Natural killer cell (primary cell): ENCODE results near the gene EIF4G1. TPM values are rescaled to one million over a fixed set of nuclear protein-coding genes. Genes with fewer than 3 reads are reported as not detected.

Source experiments
- ATAC-seq, 3 donors: fragments of 150-1000 bp in 2 of 3; fragments of 200-7000 bp in 1 of 3; cut with Tn5 transposase; 1 replicate in 1 of 3; 2 replicates in 2 of 3; pipeline ENCODE4 v1.10.0; 2021; ENCODE audit warnings: mild to moderate bottlenecking in 2 of 3, moderate library complexity in 2 of 3
- DNase-seq, 2 donors: peaks; one replicate each; pipeline versions ENCODE4 v3.0.0 to v3.0.0-alpha.2; 2013 to 2021; ENCODE audit warnings: mixed read lengths in 1 of 2
- H3K27ac ChIP-seq: one replicate; pipeline ENCODE4 v1.5.1; 2013; ENCODE audit warnings: mild to moderate bottlenecking, low read length
- H3K27me3 ChIP-seq: one replicate; pipeline ENCODE4 v1.6.1; 2013; ENCODE audit warnings: low read length; ENCODE audit not compliant: control insufficient read depth, insufficient read depth
- H3K36me3 ChIP-seq: one replicate; pipeline ENCODE4 v1.6.1; 2013; ENCODE audit warnings: low read length; ENCODE audit not compliant: control insufficient read depth, insufficient read depth
- H3K4me1 ChIP-seq: one replicate; pipeline ENCODE4 v1.6.1; 2013; ENCODE audit warnings: low read length; ENCODE audit not compliant: control insufficient read depth, insufficient read depth
- H3K4me3 ChIP-seq: one replicate; pipeline ENCODE4 v1.5.1; 2013; ENCODE audit warnings: low read length
- H3K9me3 ChIP-seq: one replicate; pipeline ENCODE4 v1.6.1; 2013; ENCODE audit warnings: low read length; ENCODE audit not compliant: control insufficient read depth, insufficient read depth
- H3K27ac Mint-ChIP-seq, 2 donors: one replicate each; pipeline ENCODE4 v1.8.0; 2022; ENCODE audit warnings: mild to moderate bottlenecking in 2 of 2, mixed read lengths in 2 of 2, moderate library complexity in 1 of 2
- H3K27me3 Mint-ChIP-seq, 2 donors: one replicate each; pipeline ENCODE4 v1.8.0; 2022; ENCODE audit warnings: low read depth in 2 of 2, mixed read lengths in 2 of 2
- H3K36me3 Mint-ChIP-seq: one replicate; pipeline ENCODE4 v1.8.0; 2022; ENCODE audit warnings: mixed read lengths
- H3K4me1 Mint-ChIP-seq, 2 donors: one replicate each; pipeline ENCODE4 v1.8.0; 2022; ENCODE audit warnings: mixed read lengths in 2 of 2
- H3K4me3 Mint-ChIP-seq: one replicate; pipeline ENCODE4 v1.8.0; 2022; ENCODE audit warnings: mild to moderate bottlenecking, moderate library complexity, mixed read lengths
- H3K9me3 Mint-ChIP-seq, 2 donors: one replicate each; pipeline ENCODE4 v1.8.0; 2022; ENCODE audit warnings: mixed read lengths in 2 of 2
- WGBS: methylation state at CpG from one replicate; pipeline ENCODE4 v1.1.7; 2013; ENCODE audit warnings: missing lambda C conversion rate; ENCODE audit not compliant: insufficient coverage; 5-methylcytosine and 5-hydroxymethylcytosine counted together
- intact Hi-C: fragments of 100-400 bp; cut with micrococcal nuclease; formaldehyde crosslinking; loops from one replicate; pipeline ENCODE4 v1.14.2; 2022
- total RNA-seq, 4 donors: library from RNA; stranded (reverse); fragments of 120-200 nt in 1 of 4; gene quantifications; one replicate each; pipeline versions ENCODE4 v1.2.3 to v1.2.4, GENCODE V29; 2013 to 2022
- TF ChIP-seq, protein P1 (sequence below): fragments of 200-600 bp; IDR thresholded peaks from one replicate; pipeline ENCODE4 v1.8.0; 2022; ENCODE audit warnings: antibody characterized with exemption

The EIF4G1 gene
- total RNA-seq, 3 donors from 2014 or later (not counting 1 experiment from before 2014, with no cell fraction given), result 220 to 235 (median 227) TPM

GRCh38 chr3:184322731-184323487 lies 8.5 kb downstream of the EIF4G1 start:
- H3K4me3 Mint-ChIP-seq, result no peak overlapping the region
- ATAC-seq, result no peak
- DNase-seq, result no peak
- Histone ChIP-seq H3K9me3 (no peaks in the 10 kb centered on the region), H3K36me3 (peaks cover 83% of the 10 kb centered on the region), H3K4me1 (peaks cover 11% of the 10 kb centered on the region), H3K27me3 (no peaks in the 10 kb centered on the region), H3K4me3 (no peak overlapping the region), H3K27ac (no peak overlapping the region)
- peaks cover 38% of the 10 kb centered on the region for H3K36me3 Mint-ChIP-seq
- 96% methylated on average over 20 of the region's 20 CpGs for WGBS
- no peaks in the 10 kb centered on the region for H3K9me3 Mint-ChIP-seq
- peak overlapping the region in 1 of 2 donors; percentile 28 for H3K27ac Mint-ChIP-seq
- H3K27me3 Mint-ChIP-seq, result no peaks in the 10 kb centered on the region
- TF ChIP-seq, protein P1, sequence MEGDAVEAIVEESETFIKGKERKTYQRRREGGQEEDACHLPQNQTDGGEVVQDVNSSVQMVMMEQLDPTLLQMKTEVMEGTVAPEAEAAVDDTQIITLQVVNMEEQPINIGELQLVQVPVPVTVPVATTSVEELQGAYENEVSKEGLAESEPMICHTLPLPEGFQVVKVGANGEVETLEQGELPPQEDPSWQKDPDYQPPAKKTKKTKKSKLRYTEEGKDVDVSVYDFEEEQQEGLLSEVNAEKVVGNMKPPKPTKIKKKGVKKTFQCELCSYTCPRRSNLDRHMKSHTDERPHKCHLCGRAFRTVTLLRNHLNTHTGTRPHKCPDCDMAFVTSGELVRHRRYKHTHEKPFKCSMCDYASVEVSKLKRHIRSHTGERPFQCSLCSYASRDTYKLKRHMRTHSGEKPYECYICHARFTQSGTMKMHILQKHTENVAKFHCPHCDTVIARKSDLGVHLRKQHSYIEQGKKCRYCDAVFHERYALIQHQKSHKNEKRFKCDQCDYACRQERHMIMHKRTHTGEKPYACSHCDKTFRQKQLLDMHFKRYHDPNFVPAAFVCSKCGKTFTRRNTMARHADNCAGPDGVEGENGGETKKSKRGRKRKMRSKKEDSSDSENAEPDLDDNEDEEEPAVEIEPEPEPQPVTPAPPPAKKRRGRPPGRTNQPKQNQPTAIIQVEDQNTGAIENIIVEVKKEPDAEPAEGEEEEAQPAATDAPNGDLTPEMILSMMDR, result no peak
- intact Hi-C loops, result no loop called here
- H3K4me1 Mint-ChIP-seq, result peaks cover 12 to 31% of the 10 kb centered on the region in 2 donors

GRCh38 chr3:184323696-184324095 lies 9.3 kb downstream of the EIF4G1 start:
- H3K9me3 ChIP-seq, result no peaks in the 10 kb centered on the region
- DNase-seq (no peak), ATAC-seq (no peak)
- H3K4me3 ChIP-seq, result no peak overlapping the region
- H3K4me1 ChIP-seq, result peaks cover 11% of the 10 kb centered on the region
- intact Hi-C loops, result no loop called here
- no peak overlapping the region for H3K4me3 Mint-ChIP-seq
- no peaks in the 10 kb centered on the region for H3K27me3 ChIP-seq
- peaks cover 10 to 30% of the 10 kb centered on the region in 2 donors for H3K4me1 Mint-ChIP-seq
- H3K27me3 Mint-ChIP-seq, result no peaks in the 10 kb centered on the region
- 98% methylated on average over 8 of the region's 8 CpGs for WGBS
- peaks cover 42% of the 10 kb centered on the region for H3K36me3 Mint-ChIP-seq
- TF ChIP-seq, protein P1, result no peak
- peaks cover 91% of the 10 kb centered on the region for H3K36me3 ChIP-seq
- H3K27ac ChIP-seq, result no peak overlapping the region
- peak overlapping the region in 1 of 2 donors; percentile 24 for H3K27ac Mint-ChIP-seq
- H3K9me3 Mint-ChIP-seq, result no peaks in the 10 kb centered on the region

DNA sequence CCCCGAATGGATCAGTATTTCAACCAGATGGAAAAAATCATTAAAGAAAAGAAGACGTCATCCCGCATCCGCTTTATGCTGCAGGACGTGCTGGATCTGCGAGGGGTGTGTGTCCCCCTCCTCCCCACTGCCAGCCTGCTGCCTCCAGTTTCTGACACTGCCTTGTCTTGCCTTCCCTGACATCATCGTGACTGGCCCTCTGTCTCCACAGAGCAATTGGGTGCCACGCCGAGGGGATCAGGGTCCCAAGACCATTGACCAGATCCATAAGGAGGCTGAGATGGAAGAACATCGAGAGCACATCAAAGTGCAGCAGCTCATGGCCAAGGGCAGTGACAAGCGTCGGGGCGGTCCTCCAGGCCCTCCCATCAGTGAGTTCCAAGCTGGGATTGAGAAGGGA lies 10.9 kb downstream of the EIF4G1 start:
- 95% methylated on average over 13 of the region's 13 CpGs for WGBS
- peaks cover 94% of the 10 kb centered on the region for H3K36me3 ChIP-seq
- H3K9me3 ChIP-seq, result no peaks in the 10 kb centered on the region
- Mint-ChIP-seq H3K9me3 (no peaks in the 10 kb centered on the region), H3K27ac (peak overlapping the region; percentile 47 to 65), H3K4me3 (no peak overlapping the region), H3K4me1 (peaks cover 10 to 24% of the 10 kb centered on the region in 2 donors), H3K27me3 (no peaks in the 10 kb centered on the region), H3K36me3 (peaks cover 54% of the 10 kb centered on the region)
- DNase-seq (no peak), ATAC-seq (no peak)
- H3K4me3 ChIP-seq, result no peak overlapping the region
- peaks cover 3% of the 10 kb centered on the region for H3K4me1 ChIP-seq
- TF ChIP-seq, protein P1, result no peak
- intact Hi-C loops, result no loop called here
- H3K27ac ChIP-seq, result no peak overlapping the region
- no peaks in the 10 kb centered on the region for H3K27me3 ChIP-seq
